ENCODE results near the gene GRID2. TPM values are rescaled to one million over a fixed set of nuclear protein-coding genes. Genes with fewer than 3 reads are reported as not detected.

Gene GRID2
- total RNA-seq, 1 donor from 2014 or later: not detected

- Mint-ChIP-seq H3K4me3 (ENCODE audit: unreplicated experiment) (no peak overlapping the region), H3K9me3 (ENCODE audit: unreplicated experiment) (no peaks in the 10 kb centered on the region), H3K36me3 (ENCODE audit: unreplicated experiment) (no peaks in the 10 kb centered on the region), H3K27me3 (ENCODE audit: unreplicated experiment) (peaks cover 4% of the 10 kb centered on the region), H3K27ac (ENCODE audit: unreplicated experiment) (no peak overlapping the region), H3K4me1 (ENCODE audit: unreplicated experiment) (no peaks in the 10 kb centered on the region)
- no peak for DNase-seq (ENCODE audit: extremely low spot score, unreplicated experiment)
- no peak for TF ChIP-seq CTCF (IDR thresholded peaks at IDR 0.05)
Observed at GRCh38 chr4:92615049-92615448, 311.3 kb downstream of the GRID2 start.

GRCh38 chr4:92618968-92619367, 315.2 kb downstream of the GRID2 start:
- no peak for TF ChIP-seq CTCF (IDR thresholded peaks at IDR 0.05)
- Mint-ChIP-seq H3K9me3 (ENCODE audit: unreplicated experiment) (no peaks in the 10 kb centered on the region), H3K27ac (ENCODE audit: unreplicated experiment) (no peak overlapping the region), H3K4me1 (ENCODE audit: unreplicated experiment) (no peaks in the 10 kb centered on the region), H3K4me3 (ENCODE audit: unreplicated experiment) (no peak overlapping the region), H3K27me3 (ENCODE audit: unreplicated experiment) (peaks cover 3% of the 10 kb centered on the region), H3K36me3 (ENCODE audit: unreplicated experiment) (no peaks in the 10 kb centered on the region)
- no peak for DNase-seq (ENCODE audit: extremely low spot score, unreplicated experiment)

GRCh38 chr4:92629302-92629701, 325.5 kb downstream of the GRID2 start:
- Mint-ChIP-seq H3K36me3 (ENCODE audit: unreplicated experiment) (no peaks in the 10 kb centered on the region), H3K4me1 (ENCODE audit: unreplicated experiment) (no peaks in the 10 kb centered on the region), H3K27ac (ENCODE audit: unreplicated experiment) (no peak overlapping the region), H3K27me3 (ENCODE audit: unreplicated experiment) (peaks cover 10% of the 10 kb centered on the region), H3K4me3 (ENCODE audit: unreplicated experiment) (no peak overlapping the region), H3K9me3 (ENCODE audit: unreplicated experiment) (peaks cover 5% of the 10 kb centered on the region)
- no peak for TF ChIP-seq CTCF (IDR thresholded peaks at IDR 0.05)
- DNase-seq (ENCODE audit: extremely low spot score, unreplicated experiment): no peak

GRCh38 chr4:92634882-92635281, 331.1 kb downstream of the GRID2 start:
- no peak for DNase-seq (ENCODE audit: extremely low spot score, unreplicated experiment)
- Mint-ChIP-seq H3K27me3 (ENCODE audit: unreplicated experiment) (peaks cover 5% of the 10 kb centered on the region), H3K27ac (ENCODE audit: unreplicated experiment) (no peak overlapping the region), H3K4me3 (ENCODE audit: unreplicated experiment) (no peak overlapping the region), H3K9me3 (ENCODE audit: unreplicated experiment) (no peaks in the 10 kb centered on the region), H3K4me1 (ENCODE audit: unreplicated experiment) (no peaks in the 10 kb centered on the region), H3K36me3 (ENCODE audit: unreplicated experiment) (no peaks in the 10 kb centered on the region)
- TF ChIP-seq CTCF (IDR thresholded peaks at IDR 0.05): no peak

GRCh38 chr4:92636038-92636806, 332.5 kb downstream of the GRID2 start:
- no peaks in the 10 kb centered on the region for H3K4me1 Mint-ChIP-seq (ENCODE audit: unreplicated experiment)

More at GRCh38 chr4:92636038-92636806, 332.5 kb downstream of the GRID2 start:
- TF ChIP-seq CTCF (IDR thresholded peaks at IDR 0.05): no peak
- no peak overlapping the region for H3K27ac Mint-ChIP-seq (ENCODE audit: unreplicated experiment)
- DNase-seq (ENCODE audit: extremely low spot score, unreplicated experiment): no peak
- peaks cover 5% of the 10 kb centered on the region for H3K27me3 Mint-ChIP-seq (ENCODE audit: unreplicated experiment)
- H3K4me3 Mint-ChIP-seq (ENCODE audit: unreplicated experiment): no peak overlapping the region
- H3K36me3 Mint-ChIP-seq (ENCODE audit: unreplicated experiment): no peaks in the 10 kb centered on the region
- no peaks in the 10 kb centered on the region for H3K9me3 Mint-ChIP-seq (ENCODE audit: unreplicated experiment)
